GM21367 (cell line): ENCODE results near the gene MARCKSL1.

ENCODE experiments used
- ATAC-seq: cut with Tn5 transposase; IDR thresholded peaks from one replicate; pipeline ENCODE4 v1.9.1; 2021; ENCODE audit not compliant: unreplicated experiment

Gene MARCKSL1

GRCh38 chr1:32352831-32353383, 16.9 kb upstream of the MARCKSL1 start:
- ATAC-seq, result no peak

DNA sequence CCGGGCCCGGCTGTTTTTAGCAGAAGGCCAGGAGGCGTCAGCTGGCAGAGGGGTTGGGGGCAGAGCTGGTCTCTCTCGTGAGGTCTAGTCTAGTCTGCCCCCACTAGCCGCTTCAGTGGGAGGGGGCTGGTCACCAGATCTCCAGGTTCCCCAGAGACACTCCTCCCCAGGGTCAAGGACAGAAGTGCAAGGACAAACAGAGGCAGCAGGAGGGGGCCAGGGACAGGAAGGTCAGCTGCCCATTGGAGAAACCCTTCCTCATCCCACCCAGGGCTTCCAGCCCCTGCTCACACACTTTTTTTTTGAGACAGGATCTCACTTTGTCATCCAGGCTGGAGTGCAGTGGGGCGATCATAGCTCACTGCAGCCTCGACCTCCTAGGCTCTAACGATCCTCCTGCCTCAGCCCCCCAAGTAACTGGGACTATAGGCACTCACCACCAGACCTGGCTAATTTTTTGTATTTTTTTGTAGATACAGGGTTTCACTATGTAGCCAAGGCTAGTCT, 16.3 kb upstream of the MARCKSL1 start:
- ATAC-seq, result no peak

- peak; percentile 73 for ATAC-seq
Observed at GRCh38 chr1:32351399-32352238, 15.6 kb upstream of the MARCKSL1 start.

DNA sequence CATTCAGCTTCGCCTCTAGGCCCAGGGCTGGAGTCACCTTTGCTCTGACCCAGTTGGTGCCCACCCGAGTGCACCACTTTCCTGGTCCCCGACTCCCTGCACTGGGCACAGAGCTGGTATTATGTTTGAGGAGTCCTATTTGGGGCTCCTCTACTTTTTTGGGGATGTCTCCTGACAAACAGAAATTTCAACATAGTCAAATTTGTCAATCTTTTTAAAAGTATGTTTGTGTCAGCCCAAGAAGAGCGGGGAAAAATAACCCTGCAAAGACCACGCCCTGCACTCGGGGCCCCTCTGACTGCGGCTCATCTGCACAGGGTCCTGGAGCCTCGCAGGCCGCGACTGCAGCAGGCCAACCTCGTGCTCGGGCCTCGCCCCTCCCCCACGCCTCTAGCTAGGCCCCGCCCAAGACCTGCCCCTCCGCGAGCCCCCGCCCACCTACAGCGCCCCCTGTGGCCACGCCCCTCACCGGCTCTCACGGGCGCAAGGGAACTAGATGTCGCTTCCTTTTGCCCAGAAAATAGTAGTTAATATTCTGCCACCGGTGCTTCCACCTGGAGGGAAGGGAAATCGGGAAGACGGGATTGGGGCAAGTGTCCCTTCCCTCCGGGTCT, 14.9 kb upstream of the MARCKSL1 start:
- ATAC-seq, result peak; percentile 10

GRCh38 chr1:32349211-32349708, 13.2 kb upstream of the MARCKSL1 start:
- ATAC-seq, result no peak

GRCh38 chr1:32346532-32347157, 10.6 kb upstream of the MARCKSL1 start:
- no peak for ATAC-seq

DNA sequence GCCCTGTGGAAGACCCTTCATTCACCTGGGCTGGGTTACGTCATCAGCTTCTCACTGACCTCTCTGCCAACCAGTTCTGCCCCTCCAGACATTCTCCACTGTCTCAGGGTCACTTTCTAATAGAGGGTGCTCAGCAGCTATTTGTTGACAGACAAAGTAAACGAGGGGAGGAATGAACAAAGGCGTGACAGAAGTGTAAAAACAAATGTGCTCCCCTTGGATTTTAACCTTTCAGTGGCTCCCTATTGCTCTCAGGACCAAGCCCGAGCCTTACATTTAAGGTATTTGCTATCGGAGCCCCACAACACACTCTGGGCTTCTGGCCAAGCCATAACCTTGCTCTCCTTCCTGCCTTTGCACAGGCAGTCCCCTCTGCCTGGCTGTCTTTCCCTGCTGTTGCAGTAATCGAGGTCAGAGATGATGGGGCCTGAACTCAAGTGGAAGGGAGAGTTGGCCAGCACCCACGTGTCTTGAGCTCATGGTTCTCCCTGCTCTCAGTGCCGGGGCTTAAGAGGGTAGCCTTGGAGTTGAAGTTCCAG, 9.3 kb upstream of the MARCKSL1 start:
- ATAC-seq, result no peak

GRCh38 chr1:32342704-32343103, 6.7 kb upstream of the MARCKSL1 start:
- ATAC-seq, result no peak

- ATAC-seq, result no peak
Observed at GRCh38 chr1:32341971-32342370, 5.9 kb upstream of the MARCKSL1 start.

DNA sequence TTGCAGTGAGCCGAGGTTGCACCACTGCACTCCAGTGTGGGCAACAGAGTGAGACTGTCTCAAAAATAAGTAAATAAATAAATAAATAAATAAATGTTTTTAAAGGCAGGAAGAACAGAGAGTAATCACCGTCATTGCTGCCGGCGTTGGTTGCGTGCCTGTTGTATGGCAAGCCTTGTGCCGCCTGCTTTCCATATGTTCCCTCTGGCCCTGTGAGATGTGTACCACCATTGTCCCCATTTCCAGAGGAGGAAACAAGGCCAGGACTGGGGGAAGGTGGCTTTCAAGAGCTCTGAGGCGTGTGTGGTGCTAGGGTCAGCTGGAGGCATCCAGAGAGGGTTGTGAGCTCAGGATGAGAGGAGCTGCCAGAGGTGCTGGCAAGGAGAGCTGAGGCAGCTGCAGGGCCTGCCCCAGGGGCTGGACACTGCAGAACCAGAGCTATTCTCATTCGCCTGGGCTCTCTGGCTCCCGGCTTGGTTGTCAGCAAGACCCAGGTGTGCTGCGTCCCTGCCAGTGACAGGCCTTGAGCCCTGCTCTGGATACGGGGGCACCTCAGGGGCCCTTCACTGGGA, 5.2 kb upstream of the MARCKSL1 start:
- no peak for ATAC-seq

GRCh38 chr1:32339363-32339978, 3.4 kb upstream of the MARCKSL1 start:
- no peak for ATAC-seq

GRCh38 chr1:32338637-32339145, 2.7 kb upstream of the MARCKSL1 start:
- no peak for ATAC-seq

DNA sequence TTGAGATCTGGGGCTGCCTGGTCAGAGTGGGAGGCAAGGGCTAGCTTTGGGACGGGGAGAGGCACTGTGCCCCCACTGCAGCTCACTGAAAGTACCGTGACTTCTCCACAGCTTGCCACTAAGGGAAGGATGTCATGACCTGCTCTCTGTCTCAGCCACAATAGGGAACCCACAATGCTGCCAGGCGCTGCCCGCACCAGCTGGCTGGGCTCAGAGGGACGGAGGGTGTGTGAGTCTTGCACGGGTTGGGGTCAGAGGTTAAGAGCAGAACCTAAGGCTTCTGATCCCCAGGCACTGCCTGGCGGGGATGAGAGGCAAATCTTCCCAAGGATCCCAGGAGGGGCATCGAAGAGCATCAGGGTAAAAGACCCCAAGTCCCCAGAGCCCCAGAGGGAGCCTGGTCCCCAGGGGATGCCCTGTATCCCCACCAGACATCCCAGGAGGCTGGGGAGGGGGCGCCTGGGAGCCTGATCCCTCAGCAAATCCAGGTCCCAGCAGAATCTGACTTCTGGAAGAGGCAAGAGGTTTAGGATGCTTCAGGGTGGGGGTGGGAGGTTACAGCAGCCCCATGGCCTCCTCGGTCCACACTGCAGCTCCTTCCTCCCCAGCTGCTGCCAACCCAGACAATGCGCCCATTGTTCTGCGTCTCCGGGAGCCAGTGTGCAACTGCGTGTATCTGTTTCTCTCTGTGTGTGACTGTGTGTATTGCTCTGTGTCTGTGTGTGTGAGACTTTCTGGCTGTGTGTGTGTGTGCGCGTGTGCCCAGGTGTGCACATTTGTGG, 2.0 kb upstream of the MARCKSL1 start:
- ATAC-seq, result no peak

- no peak for ATAC-seq
Observed at GRCh38 chr1:32336963-32337675, 1.1 kb upstream of the MARCKSL1 start.

- ATAC-seq, result no peak
Observed at GRCh38 chr1:32336591-32336932, 529 bp upstream of the MARCKSL1 start.

DNA sequence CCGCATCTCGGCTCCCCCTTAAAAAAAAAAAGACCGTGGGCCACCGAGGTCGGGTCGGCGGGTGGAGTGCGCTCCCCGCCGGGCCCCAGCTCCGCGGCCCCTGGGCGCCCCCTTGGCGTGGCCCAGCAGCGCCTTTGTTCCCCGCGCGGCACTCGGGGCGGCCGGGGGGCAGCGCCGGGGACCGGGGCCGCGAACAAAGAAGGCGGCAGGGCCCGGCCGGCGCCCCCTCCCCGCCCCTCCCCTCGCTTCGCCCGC, 571 bp downstream of the MARCKSL1 start:
- no peak for ATAC-seq

- ATAC-seq, result no peak
Observed at GRCh38 chr1:32334864-32335534, 1.0 kb downstream of the MARCKSL1 start.

DNA sequence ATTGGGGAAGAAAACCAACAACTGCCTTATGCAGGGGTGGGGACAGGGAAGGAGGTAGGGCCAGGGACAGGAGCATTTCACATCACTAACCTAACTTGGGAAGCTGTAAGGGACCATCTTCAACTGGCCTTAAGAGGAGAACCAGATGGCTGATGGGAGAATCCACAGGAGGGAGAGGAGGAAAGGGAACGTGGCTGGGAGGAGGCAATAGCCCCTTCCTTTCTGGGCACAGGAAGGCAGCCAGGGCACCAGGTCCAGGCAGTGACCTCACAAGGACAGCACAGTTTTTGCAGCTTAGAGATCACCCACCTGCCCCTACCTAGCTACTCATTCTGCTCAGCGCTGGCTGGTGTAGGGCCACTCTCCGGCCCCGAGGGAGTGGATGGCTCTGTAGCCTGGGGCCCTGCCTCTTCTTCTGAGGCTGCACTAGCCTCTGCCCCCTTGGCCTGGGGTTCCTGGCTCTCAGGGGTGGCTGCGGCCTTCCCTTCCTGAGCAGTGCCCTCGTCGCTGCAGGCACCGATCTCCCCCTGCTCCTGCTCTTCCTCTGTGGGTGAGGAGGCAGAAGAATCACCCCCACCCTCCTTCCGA, 1.7 kb downstream of the MARCKSL1 start:
- ATAC-seq, result no peak
